H1 (cell line): ENCODE results near the gene SNTG2.

Experiments
- CHD2 ChIP-seq: IDR thresholded peaks from 2 replicates; pipeline ENCODE4 v1.6.1; 2012; ENCODE audit warnings: low read length, improper control_type of control experiment
- CTCF ChIP-seq, 3 experiments: IDR thresholded peaks; 1 replicate in 2 of 3; 2 replicates in 1 of 3; pipeline versions ENCODE4 v1.5.1 to v1.6.1; 2011; ENCODE audit warnings: low read length in 3 of 3, mild to moderate bottlenecking in 3 of 3, inconsistent platforms in 2 of 3, low read depth in 1 of 3, moderate library complexity in 1 of 3; ENCODE audit not compliant: insufficient read depth in 1 of 3; ENCODE audit errors: control extremely low read depth in 1 of 3
- EZH2 ChIP-seq: fragments of 200-600 bp; sonication (generic); IDR thresholded peaks from 2 replicates; pipeline ENCODE4 v1.7.1; 2012; ENCODE audit warnings: low read depth, mild to moderate bottlenecking, moderate library complexity, low read length, inconsistent platforms; ENCODE audit not compliant: severe bottlenecking
- JUND ChIP-seq: IDR thresholded peaks from 2 replicates; pipeline ENCODE4 v1.6.1; 2011; ENCODE audit warnings: mild to moderate bottlenecking, improper control_type of control experiment, low read length
- POLR2A ChIP-seq, 2 experiments: IDR thresholded peaks; 1 replicate in 1 of 2; 2 replicates in 1 of 2; pipeline ENCODE4 v1.6.1; 2011; ENCODE audit warnings: low read depth in 2 of 2, low read length in 2 of 2, mild to moderate bottlenecking in 2 of 2; ENCODE audit errors: control extremely low read depth in 1 of 2
- RBBP5 ChIP-seq: IDR thresholded peaks from 2 replicates; pipeline ENCODE4 v1.7.1; 2012; ENCODE audit warnings: low read depth, mild to moderate bottlenecking, inconsistent platforms, low read length, moderate library complexity, borderline replicate concordance
- YY1 ChIP-seq: IDR thresholded peaks from 2 replicates; pipeline ENCODE4 v1.6.1; 2011; ENCODE audit warnings: low read depth, mild to moderate bottlenecking, low read length

- TF ChIP-seq YY1 (no peak), EZH2 (no peak), JUND (no peak), CHD2 (no peak), CTCF (IDR thresholded peaks at IDR 0.05; ENCODE audit: control extremely low read depth in 1 of 3, insufficient read depth in 1 of 3, low read depth in 1 of 3, low read length in 3 of 3) (no peak), POLR2A (IDR thresholded peaks at IDR 0.05; ENCODE audit: control extremely low read depth in 1 of 2, low read depth in 2 of 2, low read length in 2 of 2) (no peak), RBBP5 (no peak)
These were observed 322.2 kb downstream of the SNTG2 start for GRCh38 chr2:1272835-1273234.
